Muscle of arm (tissue), 12 donors: ENCODE measurements around the gene MTHFD1L. TPM values are rescaled to one million over a fixed set of nuclear protein-coding genes. Genes with fewer than 3 reads are reported as not detected.

ENCODE experiments used
- DNase-seq: peaks from one replicate; pipeline ENCODE4 v3.0.0-alpha.2; 2013
- polyA plus RNA-seq, 12 donors: library from polyadenylated mRNA; unstranded; fragments of 120-200 nt; gene quantifications; one replicate each; pipeline ENCODE4 v1.2.1, GENCODE V29; 2013; ENCODE audit not compliant: insufficient read length in 12 of 12

The MTHFD1L gene
- polyA plus RNA-seq, 12 donors, result 18.1 to 32.4 (median 28.2) TPM; not detected in 1

- no peak for DNase-seq
Measured at GRCh38 chr6:151147118-151147832, 281.8 kb downstream of the MTHFD1L start.

- no peak for DNase-seq
Measured at GRCh38 chr6:151148111-151148510, 282.6 kb downstream of the MTHFD1L start.

- DNase-seq, result no peak
Measured at GRCh38 chr6:151149793-151150192, 284.3 kb downstream of the MTHFD1L start.
